Stomach (tissue), 9 donors: ENCODE measurements around the gene ACTA2. TPM values are rescaled to one million over a fixed set of nuclear protein-coding genes. Genes with fewer than 3 reads are reported as not detected.
A peak's percentile ranks its signal among the peaks of the same experiment; 100 is the strongest.

ENCODE experiments used
- DNase-seq, 2 donors: peaks; one replicate each; pipeline versions ENCODE4 v3.0.0 to v3.0.0-alpha.2; 2013 to 2019
- H3K27ac ChIP-seq, 5 donors: fragments of 200-600 bp in 4 of 5; sonication (generic) in 4 of 5; one replicate each; pipeline ENCODE4 v1.5.1; 2013 to 2019; ENCODE audit warnings: mild to moderate bottlenecking in 1 of 5, moderate library complexity in 1 of 5
- H3K27me3 ChIP-seq, 3 donors: fragments of 200-600 bp; sonication (generic); one replicate each; pipeline ENCODE4 v1.5.1; 2017 to 2019; ENCODE audit warnings: mixed run types in 1 of 3
- H3K36me3 ChIP-seq, 4 donors: fragments of 200-600 bp; sonication (generic); 1 replicate in 3 of 4; 2 replicates in 1 of 4; pipeline ENCODE4 v1.5.1; 2016 to 2019
- H3K4me1 ChIP-seq, 4 donors: fragments of 200-600 bp; sonication (generic); one replicate each; pipeline ENCODE4 v1.5.1; 2016 to 2019
- H3K4me3 ChIP-seq, 4 donors: fragments of 200-600 bp; sonication (generic) in 3 of 4; one replicate each; pipeline ENCODE4 v1.5.1; 2016 to 2019; ENCODE audit warnings: mild to moderate bottlenecking in 1 of 4
- H3K9me3 ChIP-seq, 4 donors: fragments of 200-600 bp; sonication (generic); one replicate each; pipeline ENCODE4 v1.5.1; 2016 to 2019
- EP300 ChIP-seq: sonication (generic); formaldehyde crosslinking; IDR thresholded peaks from one replicate; pipeline ENCODE4 v1.6.1; 2017; ENCODE audit warnings: antibody characterized with exemption
- POLR2A ChIP-seq, 4 donors: fragments of 450-650 bp; IDR thresholded peaks; one replicate each; pipeline ENCODE4 v1.6.1; 2016; ENCODE audit warnings: antibody characterized with exemption in 4 of 4, control low read depth in 2 of 4, mild to moderate bottlenecking in 1 of 4, moderate library complexity in 1 of 4
- POLR2AphosphoS5 ChIP-seq, 3 donors: sonication (generic); formaldehyde crosslinking; IDR thresholded peaks; one replicate each; pipeline ENCODE4 v1.6.1; 2016; ENCODE audit warnings: antibody characterized with exemption in 3 of 3
- WGBS, 5 donors: extraction: QIAGEN DNeasy Blood & Tissue Kit in 3 of 5; methylation state at CpG; one replicate each; pipeline versions ENCODE4 v1.1.5 to v1.1.7; 2013 to 2018; 5-methylcytosine and 5-hydroxymethylcytosine counted together
- intact Hi-C: fragments of 100-400 bp; cut with DNase I; formaldehyde crosslinking; loops from one replicate; pipeline ENCODE4 v1.15.1; 2023; ENCODE audit warnings: low total_unique reads
- polyA plus RNA-seq, 3 donors: library from polyadenylated mRNA; stranded (reverse); fragments of 200-250 nt; gene quantifications; one replicate each; pipeline ENCODE4 v1.2.3, GENCODE V29; 2013
- total RNA-seq, 5 donors: library from RNA; depleted of rRNA; stranded (reverse); fragments of >200 nt; gene quantifications; one replicate each; pipeline versions ENCODE4 v1.1.0 to v1.2.3, GENCODE V29; 2014 to 2016
- TF ChIP-seq, protein P1 (sequence below), 7 experiments: fragments of 450-650 bp in 4 of 7; fragments of 200-600 bp in 3 of 7; sonication (generic) in 3 of 7; IDR thresholded peaks; one replicate each; pipeline ENCODE4 v1.5.1; 2016 to 2019; ENCODE audit warnings: antibody characterized with exemption in 7 of 7, control low read depth in 2 of 7, mild to moderate bottlenecking in 1 of 7
- donor health status: healthy with polysubstance abuse.
- donor health status: Bipolar disorder and iron deficiency.
- donor health status: healthy.

ACTA2 gene
- total and polyA plus RNA-seq, 8 donors, result 233 to 3,169 (median 999) TPM

DNA sequence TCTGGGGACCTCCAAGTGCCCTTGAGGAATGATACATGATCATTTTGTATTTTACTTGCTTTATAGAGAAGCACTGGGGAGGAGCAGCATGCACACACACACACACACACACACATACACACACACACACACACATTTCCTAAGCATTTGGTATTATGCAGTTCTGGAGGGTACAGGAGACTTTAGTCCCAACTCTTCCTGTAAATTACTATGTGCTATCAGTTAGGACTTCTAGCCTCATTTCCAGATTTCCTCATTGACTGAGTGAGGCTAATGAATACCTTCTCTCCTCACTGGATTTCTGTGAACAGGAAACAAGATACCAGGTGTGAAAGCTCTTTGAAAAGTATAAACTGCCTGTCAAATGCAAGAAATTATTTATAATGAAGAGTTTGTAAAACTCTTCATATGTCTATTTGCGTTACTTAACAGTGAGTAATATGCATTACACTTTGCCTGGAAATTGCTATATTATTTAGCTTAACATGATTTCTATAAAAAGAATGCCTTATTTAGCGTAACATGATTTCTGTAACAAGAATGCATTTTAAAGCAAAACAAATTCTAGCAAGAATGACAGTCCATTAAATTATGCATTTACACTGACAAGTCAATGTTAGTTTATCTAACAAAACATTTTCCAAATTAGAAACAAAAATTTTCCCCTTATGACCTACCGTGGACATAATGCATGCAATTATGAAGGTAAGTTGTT lies 34.2 kb downstream of the ACTA2 start:
- WGBS, 5 donors, result 93 to 98% (median 95%) methylated on average over 3 of the region's 3 CpGs
- H3K36me3 ChIP-seq, result peaks cover 0 to 8% (median 2%) of the 10 kb centered on the region in 4 donors
- intact Hi-C loops, result no loop called here
- H3K9me3 ChIP-seq, result no peaks in the 10 kb centered on the region
- no peak for DNase-seq
- TF ChIP-seq EP300 (no peak), POLR2AphosphoS5 (IDR thresholded peaks at IDR 0.05) (no peak), POLR2A (IDR thresholded peaks at IDR 0.05) (no peak)
- TF ChIP-seq, protein P1, sequence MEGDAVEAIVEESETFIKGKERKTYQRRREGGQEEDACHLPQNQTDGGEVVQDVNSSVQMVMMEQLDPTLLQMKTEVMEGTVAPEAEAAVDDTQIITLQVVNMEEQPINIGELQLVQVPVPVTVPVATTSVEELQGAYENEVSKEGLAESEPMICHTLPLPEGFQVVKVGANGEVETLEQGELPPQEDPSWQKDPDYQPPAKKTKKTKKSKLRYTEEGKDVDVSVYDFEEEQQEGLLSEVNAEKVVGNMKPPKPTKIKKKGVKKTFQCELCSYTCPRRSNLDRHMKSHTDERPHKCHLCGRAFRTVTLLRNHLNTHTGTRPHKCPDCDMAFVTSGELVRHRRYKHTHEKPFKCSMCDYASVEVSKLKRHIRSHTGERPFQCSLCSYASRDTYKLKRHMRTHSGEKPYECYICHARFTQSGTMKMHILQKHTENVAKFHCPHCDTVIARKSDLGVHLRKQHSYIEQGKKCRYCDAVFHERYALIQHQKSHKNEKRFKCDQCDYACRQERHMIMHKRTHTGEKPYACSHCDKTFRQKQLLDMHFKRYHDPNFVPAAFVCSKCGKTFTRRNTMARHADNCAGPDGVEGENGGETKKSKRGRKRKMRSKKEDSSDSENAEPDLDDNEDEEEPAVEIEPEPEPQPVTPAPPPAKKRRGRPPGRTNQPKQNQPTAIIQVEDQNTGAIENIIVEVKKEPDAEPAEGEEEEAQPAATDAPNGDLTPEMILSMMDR (IDR thresholded peaks at IDR 0.05), result no peak
- H3K27ac ChIP-seq, result no peak overlapping the region
- no peaks in the 10 kb centered on the region for H3K27me3 ChIP-seq
- H3K4me3 ChIP-seq, result no peak overlapping the region
- H3K4me1 ChIP-seq, result peaks cover 0 to 7% (median 0%) of the 10 kb centered on the region in 4 donors

DNA sequence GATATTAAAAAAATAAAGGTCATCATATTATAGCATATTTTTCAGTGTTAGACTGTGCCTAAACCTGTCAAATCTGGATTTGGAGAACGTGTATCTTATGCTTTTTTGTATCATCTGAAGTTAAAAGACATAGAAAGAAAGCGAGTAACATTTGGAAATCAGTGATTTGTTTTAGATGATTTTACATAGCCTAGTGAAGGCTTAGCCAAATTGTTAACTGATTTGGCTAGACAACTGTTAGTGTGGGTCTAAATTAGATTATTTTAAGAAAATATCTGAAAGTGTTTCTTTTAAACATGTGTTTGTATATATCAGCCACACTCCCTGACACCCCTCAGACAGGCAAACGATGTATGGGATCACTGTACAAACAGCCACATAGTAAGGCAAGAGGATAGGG lies 35.6 kb downstream of the ACTA2 start:
- DNase-seq, result no peak
- H3K27me3 ChIP-seq, result no peaks in the 10 kb centered on the region
- H3K9me3 ChIP-seq, result no peaks in the 10 kb centered on the region
- peaks cover 0 to 12% (median 4%) of the 10 kb centered on the region in 4 donors for H3K36me3 ChIP-seq
- intact Hi-C loops, result no loop called here
- TF ChIP-seq, protein P1 (IDR thresholded peaks at IDR 0.05), result no peak
- TF ChIP-seq POLR2A (IDR thresholded peaks at IDR 0.05), result no peak
- TF ChIP-seq POLR2AphosphoS5 (IDR thresholded peaks at IDR 0.05), result no peak
- TF ChIP-seq EP300, result no peak
- no peak overlapping the region for H3K4me3 ChIP-seq
- H3K4me1 ChIP-seq, result peaks cover 0 to 7% (median 0%) of the 10 kb centered on the region in 4 donors
- no peak overlapping the region for H3K27ac ChIP-seq
- 84 to 92% (median 87%) methylated on average over 3 of the region's 3 CpGs for WGBS, 5 donors

DNA sequence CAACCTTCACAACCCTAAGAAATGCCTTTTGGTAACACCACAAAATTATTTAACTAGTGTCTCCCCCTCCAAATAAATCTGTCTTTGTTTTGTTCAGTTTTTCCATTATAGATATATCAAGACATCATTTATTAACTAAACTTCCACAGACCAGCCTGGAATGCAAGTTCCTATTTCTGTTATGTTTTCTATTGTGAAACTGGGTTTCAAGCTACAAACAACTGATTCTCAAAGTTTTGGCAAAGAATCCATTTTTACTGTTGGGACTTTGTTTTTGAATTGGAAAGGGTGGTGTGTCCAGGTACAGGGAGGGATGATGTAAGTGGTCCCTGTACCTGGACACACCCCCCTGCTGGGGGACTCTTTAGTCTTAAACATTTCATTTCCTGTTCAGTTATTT lies 36.3 kb downstream of the ACTA2 start:
- no peaks in the 10 kb centered on the region for H3K9me3 ChIP-seq
- no peak for TF ChIP-seq POLR2AphosphoS5 (IDR thresholded peaks at IDR 0.05)
- TF ChIP-seq EP300, result no peak
- intact Hi-C loops, result no loop called here
- peaks cover 0 to 18% (median 5%) of the 10 kb centered on the region in 4 donors for H3K36me3 ChIP-seq
- H3K27me3 ChIP-seq, result no peaks in the 10 kb centered on the region
- H3K27ac ChIP-seq, result no peak overlapping the region
- peaks cover 0 to 6% (median 0%) of the 10 kb centered on the region in 4 donors for H3K4me1 ChIP-seq
- no peak for DNase-seq
- no peak overlapping the region for H3K4me3 ChIP-seq

DNA sequence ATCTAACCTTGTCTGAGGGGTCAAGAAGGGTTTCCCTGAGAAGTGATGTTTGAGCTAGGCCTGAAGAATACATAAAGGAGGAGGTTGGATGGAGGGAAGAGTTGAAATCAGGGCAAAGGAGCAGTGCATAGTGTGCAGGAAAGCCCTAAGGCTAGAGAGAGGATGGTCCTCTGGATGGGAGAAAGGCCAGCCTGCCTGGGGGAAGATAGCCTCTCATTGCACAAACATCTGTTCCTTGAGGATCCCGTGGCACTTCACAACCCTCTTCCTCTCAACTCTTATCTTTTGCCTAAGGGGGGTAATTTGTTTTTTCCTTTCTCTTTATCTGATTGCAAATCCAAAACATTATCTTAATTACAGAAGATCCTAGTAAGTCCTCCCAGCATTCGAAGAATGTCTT lies 36.8 kb downstream of the ACTA2 start:
- Histone ChIP-seq H3K9me3 (no peaks in the 10 kb centered on the region), H3K4me3 (no peak overlapping the region), H3K27me3 (no peaks in the 10 kb centered on the region), H3K36me3 (peaks cover 0 to 20% (median 5%) of the 10 kb centered on the region in 4 donors), H3K4me1 (peaks cover 0 to 2% (median 0%) of the 10 kb centered on the region in 4 donors), H3K27ac (no peak overlapping the region)
- no peak for DNase-seq
- WGBS, 5 donors, result 75 to 85% (median 79%) methylated on average over 2 of the region's 2 CpGs
- intact Hi-C loops, result no loop called here
- TF ChIP-seq, protein P1 (IDR thresholded peaks at IDR 0.05), result no peak
- TF ChIP-seq POLR2AphosphoS5 (IDR thresholded peaks at IDR 0.05) (no peak), EP300 (no peak), POLR2A (IDR thresholded peaks at IDR 0.05) (no peak)

DNA sequence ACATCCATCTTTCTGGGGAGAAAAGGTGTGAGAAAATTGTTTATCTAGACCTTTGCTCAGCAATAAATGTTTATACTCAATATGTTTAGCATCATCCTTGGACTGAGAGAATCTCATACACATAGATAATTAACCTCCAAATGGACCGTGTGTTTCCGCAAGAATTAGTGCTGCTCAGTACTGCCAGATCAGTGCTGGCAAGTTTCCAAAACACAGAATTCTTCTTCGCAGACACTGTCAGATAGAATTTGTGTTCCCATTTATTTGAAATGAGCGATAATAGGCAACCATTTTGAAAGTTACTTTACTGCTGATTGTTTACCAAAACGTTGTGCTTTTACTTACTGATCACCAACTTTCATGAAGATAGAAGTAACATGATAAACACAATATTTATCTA lies 38.8 kb downstream of the ACTA2 start:
- Histone ChIP-seq H3K27ac (peak overlapping the region in 1 of 5 donors; percentile 21), H3K9me3 (no peaks in the 10 kb centered on the region), H3K4me1 (no peaks in the 10 kb centered on the region), H3K4me3 (no peak overlapping the region), H3K36me3 (peaks cover 0 to 20% (median 5%) of the 10 kb centered on the region in 4 donors), H3K27me3 (no peaks in the 10 kb centered on the region)
- TF ChIP-seq POLR2AphosphoS5 (IDR thresholded peaks at IDR 0.05), result no peak
- TF ChIP-seq POLR2A (IDR thresholded peaks at IDR 0.05), result no peak
- TF ChIP-seq, protein P1 (IDR thresholded peaks at IDR 0.05), result no peak
- no peak for TF ChIP-seq EP300
- 69 to 75% (median 72%) methylated on average over 5 of the region's 5 CpGs for WGBS, 5 donors
- DNase-seq, result peak in 1 of 2 donors; percentile 66
- intact Hi-C loops, result no loop called here
